Mononuclear cell (primary cell): ENCODE results near the gene POLR3E. TPM values are rescaled to one million over a fixed set of nuclear protein-coding genes. Genes with fewer than 3 reads are reported as not detected.

ENCODE experiments used
- H3K27me3 ChIP-seq: 2 replicates; pipeline ENCODE4 v1.6.0; 2011; ENCODE audit warnings: low read length, control low read depth; ENCODE audit not compliant: insufficient read depth
- H3K4me1 ChIP-seq: 2 replicates; pipeline ENCODE4 v1.5.1; 2011; ENCODE audit warnings: mild to moderate bottlenecking, low read length, control low read depth; ENCODE audit not compliant: insufficient read depth
- H3K4me3 ChIP-seq: 2 replicates; pipeline ENCODE4 v1.5.1; 2011; ENCODE audit warnings: mild to moderate bottlenecking, low read length, moderate library complexity
- H3K9me3 ChIP-seq: 2 replicates; pipeline ENCODE4 v1.5.1; 2011; ENCODE audit warnings: low read depth, mild to moderate bottlenecking, control low read depth, low read length
- total RNA-seq: library from RNA; depleted of rRNA; stranded (reverse); fragments of >200 nt; gene quantifications from one replicate; pipeline ENCODE4 v1.2.3, GENCODE V29; 2012

The POLR3E gene
- total RNA-seq, 1 donor: 112 TPM

DNA sequence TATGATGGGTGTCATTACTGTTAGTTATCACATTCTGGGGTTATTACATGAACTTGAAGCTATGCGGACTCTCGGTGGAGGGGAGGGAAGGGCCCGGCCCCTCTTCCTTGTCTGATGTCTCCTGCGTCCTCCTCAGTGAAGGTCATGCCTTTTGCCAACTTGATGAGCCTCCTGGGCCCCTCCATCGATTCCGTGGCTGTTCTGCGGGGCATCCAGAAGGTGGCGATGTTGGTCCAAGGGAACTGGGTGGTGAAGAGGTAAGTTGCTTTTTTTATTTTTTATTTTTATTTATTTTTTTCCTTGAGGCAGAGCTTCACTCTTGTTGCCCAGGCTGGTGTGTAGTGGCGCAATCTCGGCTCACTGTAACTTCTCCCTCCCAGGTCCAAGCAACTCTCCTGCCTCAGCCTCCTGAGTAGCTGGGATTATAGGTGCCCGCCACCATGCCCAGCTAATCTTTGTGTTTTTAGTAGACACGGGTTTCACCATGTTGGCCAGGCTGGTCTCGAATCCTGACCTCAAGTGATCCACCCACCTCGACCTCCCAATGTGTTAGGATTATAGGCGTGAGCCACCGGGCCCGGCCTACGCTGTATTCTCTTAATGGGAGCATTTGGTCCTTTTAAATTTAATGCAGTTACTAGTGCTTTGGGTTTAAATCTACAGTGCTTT lies 21.6 kb downstream of the POLR3E start:
- no peaks in the 10 kb centered on the region for H3K4me1 ChIP-seq
- no peaks in the 10 kb centered on the region for H3K9me3 ChIP-seq
- no peaks in the 10 kb centered on the region for H3K27me3 ChIP-seq
- no peak overlapping the region for H3K4me3 ChIP-seq

DNA sequence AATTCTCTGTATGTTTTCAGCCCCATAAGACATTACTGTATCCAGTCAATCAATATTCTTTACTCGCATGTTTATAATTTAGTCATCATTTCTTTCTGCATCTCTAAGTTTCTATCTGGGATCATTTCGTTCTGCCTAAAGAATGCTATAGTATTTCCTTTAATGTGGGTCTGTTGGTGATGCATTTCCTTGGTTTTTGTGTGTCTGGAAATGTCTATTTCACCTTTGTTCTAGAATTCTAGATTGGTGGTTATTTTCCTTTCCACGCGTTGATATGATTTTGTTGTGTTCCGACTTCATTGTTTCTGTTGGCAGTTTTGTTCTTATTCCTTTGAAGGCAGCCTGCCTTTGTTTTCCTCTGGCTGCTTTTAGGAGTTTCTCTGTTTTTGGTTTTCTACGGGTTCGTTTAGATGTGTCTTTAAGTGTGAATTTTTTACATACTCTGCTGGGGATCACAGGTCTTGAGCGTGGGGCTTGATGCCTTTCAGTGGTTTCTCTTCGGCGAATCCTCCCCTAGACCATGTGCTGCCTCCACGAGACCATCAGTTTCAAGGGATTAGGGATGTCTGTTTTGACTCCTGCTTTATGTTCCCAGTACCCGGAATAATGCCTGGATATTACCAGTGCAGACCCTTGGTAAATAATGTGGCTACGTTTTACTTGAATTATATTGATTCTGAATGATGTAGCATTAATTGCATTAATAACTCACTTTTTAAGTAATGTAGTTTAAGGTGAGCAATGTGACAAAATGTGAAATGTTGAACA lies 23.5 kb downstream of the POLR3E start:
- Histone ChIP-seq H3K4me1 (no peaks in the 10 kb centered on the region), H3K27me3 (no peaks in the 10 kb centered on the region), H3K9me3 (no peaks in the 10 kb centered on the region), H3K4me3 (no peak overlapping the region)

DNA sequence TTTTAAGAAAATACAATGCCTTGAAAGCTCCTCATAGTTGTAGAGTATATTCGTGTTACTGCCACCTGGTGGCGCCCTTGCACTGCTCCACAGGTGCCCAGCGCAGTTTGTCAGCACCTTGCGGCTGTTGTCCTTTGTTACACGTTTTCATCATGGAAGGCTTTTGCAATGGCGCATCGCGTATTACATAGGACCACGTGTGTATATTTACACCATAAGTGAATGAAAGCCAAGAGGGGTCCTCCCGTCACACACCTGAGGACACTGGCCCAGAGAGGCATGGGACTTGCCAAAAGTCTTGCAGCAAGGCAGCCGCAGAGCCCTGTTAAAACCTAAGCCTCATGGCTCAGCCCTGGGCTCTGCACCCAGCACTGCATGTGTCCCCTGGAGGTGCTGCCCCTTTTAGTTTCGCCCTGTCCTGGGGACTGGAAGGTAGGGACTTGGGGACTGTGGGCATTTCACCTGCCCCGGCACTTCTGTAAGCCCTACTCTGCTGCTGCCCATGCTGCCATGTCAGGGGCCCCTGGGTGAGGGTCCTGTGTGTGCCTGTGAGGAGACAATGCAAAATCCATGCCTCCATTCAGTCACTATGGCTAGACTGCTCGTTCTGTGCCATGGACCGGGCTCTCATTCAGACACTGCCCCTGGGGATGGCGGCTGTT lies 24.3 kb downstream of the POLR3E start:
- Histone ChIP-seq H3K27me3 (no peaks in the 10 kb centered on the region), H3K9me3 (no peaks in the 10 kb centered on the region), H3K4me1 (no peaks in the 10 kb centered on the region), H3K4me3 (no peak overlapping the region)

DNA sequence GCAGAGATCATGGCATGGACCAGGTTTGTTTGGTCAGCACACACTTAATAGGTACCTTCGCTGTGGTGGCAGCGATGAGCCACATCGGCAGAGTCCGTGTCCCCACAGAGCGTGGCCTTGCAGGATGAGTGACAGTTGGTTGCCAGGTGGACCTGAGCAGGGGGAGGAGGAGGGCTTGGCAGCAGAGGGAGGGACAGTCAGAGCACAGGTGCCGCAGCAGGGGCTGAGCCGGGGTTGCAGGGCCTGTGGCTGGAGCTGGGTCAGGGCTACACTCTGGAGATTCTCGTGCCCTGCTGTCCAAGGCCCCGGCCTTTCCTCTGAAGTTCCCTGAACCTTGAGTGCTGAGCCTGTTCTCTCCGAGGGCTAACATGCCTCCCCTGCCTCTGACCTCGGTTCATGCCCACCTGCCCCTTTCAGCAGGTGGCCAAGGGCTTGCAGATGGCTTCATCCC lies 24.8 kb downstream of the POLR3E start:
- Histone ChIP-seq H3K4me1 (no peaks in the 10 kb centered on the region), H3K27me3 (no peaks in the 10 kb centered on the region), H3K9me3 (no peaks in the 10 kb centered on the region), H3K4me3 (no peak overlapping the region)

DNA sequence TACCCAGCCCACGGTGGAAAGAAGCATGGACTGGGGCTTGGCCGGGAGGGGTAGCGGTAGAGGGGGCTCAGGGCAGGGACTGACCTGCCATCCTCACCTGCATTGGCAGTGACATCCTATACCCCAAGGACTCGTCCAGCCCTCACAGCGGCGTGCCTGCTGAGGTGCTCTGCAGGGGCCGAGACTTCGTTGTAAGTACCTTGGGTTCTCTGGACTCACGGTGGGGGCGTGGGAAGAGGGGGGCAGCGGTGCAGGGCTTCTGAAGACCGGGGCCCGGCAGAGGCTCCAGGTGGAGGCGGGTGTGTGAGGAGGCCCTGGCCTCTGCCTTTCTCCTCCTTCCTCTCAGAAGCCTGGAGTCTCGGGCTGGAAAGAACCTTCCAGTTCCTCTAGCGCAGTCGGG lies 25.5 kb downstream of the POLR3E start:
- Histone ChIP-seq H3K9me3 (no peaks in the 10 kb centered on the region), H3K4me3 (no peak overlapping the region), H3K4me1 (no peaks in the 10 kb centered on the region), H3K27me3 (no peaks in the 10 kb centered on the region)

DNA sequence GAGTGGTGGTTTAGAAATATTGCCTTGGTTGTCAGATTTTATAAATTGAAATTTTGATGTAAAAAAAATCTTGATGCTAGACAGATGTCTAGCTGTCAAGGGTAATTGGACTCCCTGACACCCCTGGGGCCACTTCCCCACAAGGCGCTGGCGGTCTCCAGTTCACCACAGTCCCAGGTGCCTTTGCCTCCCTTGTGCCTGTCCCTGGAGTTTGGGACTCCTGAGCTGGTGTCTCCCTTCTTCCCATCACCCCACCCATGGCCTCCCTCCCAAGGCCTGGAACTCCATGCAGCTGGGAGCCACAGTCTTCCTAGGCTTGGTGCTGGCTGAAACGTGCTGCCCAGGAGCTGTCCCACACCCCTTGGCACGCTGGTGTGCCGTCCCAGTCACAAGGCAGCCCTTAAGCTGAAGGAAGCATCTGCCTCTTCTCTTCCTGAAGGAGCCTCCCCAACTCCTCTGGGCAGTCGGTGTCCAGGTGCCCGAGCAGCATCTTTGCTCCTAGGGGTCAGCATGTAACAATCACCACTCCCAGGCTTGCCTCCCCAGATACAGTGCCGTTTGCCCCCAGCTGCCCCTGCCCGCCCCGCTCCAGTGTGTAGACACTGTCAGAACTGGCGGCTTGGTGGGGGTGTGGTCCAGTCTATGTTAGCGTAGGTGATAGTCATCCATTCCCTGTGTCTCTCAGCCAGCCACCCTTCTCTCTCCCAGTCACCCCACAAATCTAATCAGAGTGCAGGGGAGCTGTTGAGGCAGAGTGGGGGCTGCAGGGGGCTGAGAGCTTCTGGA lies 26.2 kb downstream of the POLR3E start:
- H3K27me3 ChIP-seq: no peaks in the 10 kb centered on the region
- H3K4me3 ChIP-seq: no peak overlapping the region

DNA sequence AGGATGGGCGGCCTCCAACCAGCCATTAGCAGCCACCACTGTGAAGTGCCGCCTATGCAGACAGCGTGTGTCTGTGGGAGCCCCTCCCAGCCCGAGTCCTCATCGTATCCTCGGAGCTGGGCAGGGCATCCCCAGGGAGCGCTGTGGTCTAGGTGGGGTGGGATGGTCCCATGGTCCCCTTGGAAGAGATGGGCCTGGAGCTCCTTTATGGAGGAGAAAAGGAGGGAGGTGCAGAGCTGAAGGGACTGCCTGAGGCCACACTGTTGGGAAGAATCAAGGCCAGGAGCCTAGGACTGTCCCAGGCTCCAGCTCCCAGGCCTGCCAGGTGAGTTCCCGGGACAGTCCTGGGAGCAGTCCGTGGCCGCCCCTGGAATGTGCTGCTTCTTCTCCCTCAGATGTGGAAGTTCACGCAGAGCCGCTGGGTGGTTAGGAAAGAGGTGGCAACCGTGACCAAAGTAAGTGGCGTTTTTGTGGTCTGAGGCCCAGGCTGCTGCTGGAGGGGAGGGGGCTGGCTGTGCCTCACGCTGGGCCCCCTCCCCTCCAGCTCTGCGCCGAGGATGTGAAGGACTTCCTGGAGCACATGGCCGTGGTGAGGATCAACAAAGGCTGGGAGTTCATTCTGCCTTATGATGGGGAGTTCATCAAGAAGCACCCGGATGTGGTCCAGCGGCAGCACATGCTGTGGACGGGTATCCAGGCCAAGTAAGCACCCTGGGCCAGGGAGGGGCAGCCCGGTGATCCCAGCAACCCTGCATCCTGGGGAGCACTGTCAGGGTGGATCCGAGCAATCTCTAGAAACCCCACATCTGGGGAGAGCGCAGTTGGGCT lies 27.0 kb downstream of the POLR3E start:
- H3K4me1 ChIP-seq: no peaks in the 10 kb centered on the region
- no peaks in the 10 kb centered on the region for H3K27me3 ChIP-seq
- H3K9me3 ChIP-seq: no peaks in the 10 kb centered on the region
- no peak overlapping the region for H3K4me3 ChIP-seq

More for the DNA sequence above, 26.2 kb downstream of the POLR3E start:
- Histone ChIP-seq H3K9me3 (no peaks in the 10 kb centered on the region), H3K4me1 (no peaks in the 10 kb centered on the region)

DNA sequence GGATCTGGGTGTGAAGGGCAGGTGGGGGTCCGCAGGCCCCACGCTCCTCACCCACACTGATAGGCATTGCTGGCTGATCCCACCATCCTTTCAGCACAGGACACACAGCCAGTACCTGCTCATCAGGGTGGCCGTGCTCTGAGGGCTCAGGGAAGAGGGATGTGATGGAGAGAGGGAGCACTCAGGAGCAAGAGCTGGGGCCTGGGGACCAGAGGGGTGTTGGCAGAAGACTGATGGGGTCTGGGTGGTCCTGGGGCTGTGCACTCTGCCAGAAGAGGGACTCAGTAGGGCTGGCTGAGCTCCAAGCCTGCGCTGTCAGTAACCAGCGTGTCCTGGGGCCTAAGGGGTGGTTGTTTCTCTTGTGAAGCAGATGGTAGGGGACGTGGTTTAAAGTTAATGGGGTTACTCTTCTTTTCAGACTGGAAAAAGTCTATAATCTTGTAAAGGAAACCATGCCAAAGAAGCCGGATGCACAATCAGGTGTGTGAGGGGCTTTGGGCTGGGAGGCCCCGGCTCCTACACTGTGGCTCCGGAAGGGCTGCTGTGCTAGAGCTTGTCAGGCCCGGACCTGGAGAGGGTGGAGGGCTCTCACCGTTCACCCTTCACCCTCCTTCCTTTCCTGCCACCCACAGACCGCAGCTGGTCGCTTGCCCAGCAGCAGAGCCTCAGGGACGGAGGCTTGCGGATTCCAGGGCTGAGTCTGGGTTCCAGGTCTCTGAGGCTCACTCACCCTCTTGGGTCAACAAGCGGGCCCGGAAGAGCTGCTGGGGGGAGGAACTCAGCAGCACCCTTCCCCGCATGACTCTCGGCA lies 27.8 kb downstream of the POLR3E start:
- Histone ChIP-seq H3K27me3 (no peaks in the 10 kb centered on the region), H3K4me1 (peaks cover 1% of the 10 kb centered on the region), H3K9me3 (no peaks in the 10 kb centered on the region)

DNA sequence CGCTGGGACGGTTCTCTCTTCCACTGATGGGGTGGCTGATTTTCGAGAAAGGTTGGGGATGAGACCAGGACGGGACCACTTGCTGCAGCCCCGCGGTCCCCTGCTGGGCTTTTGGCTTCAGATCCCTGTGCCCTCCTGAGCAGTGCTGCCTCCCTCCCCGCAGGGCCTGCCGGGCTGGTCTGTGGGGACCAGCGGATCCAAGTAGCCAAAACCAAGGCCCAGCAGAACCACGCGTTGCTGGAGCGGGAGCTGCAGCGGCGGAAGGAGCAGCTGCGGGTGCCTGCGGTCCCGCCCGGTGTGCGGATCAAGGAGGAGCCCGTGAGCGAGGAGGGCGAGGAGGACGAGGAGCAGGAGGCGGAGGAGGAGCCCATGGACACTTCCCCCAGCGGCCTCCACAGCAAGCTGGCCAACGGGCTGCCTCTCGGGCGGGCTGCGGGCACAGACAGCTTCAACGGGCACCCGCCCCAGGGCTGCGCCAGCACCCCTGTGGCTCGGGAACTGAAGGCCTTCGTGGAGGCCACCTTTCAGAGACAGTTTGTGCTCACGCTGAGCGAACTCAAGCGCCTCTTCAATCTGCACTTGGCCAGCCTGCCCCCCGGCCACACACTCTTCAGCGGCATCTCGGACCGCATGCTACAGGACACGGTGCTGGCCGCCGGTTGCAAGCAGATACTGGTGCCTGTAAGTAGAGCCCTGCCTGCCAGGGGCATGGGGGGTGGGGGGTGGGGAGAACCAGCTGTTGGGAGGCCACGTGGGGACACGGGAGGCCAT lies 28.6 kb downstream of the POLR3E start:
- Histone ChIP-seq H3K27me3 (no peaks in the 10 kb centered on the region), H3K9me3 (no peaks in the 10 kb centered on the region), H3K4me1 (peaks cover 6% of the 10 kb centered on the region), H3K4me3 (no peak overlapping the region)

More for the DNA sequence above, 27.8 kb downstream of the POLR3E start:
- H3K4me3 ChIP-seq: no peak overlapping the region

DNA sequence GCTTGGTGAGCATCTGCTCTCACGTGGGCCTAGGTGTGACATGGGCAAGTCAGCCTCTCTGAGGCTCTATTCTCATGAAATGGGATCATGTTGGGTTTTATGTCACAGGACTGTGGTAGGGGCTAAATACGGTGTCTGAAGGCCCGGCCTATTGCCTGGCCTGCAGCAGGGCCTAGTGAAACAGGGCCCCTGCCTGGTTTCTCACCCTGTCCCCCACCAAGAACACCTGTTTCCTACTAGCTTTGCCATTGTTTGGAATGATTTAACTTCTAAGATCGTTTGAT lies 29.1 kb downstream of the POLR3E start:
- Histone ChIP-seq H3K27me3 (no peaks in the 10 kb centered on the region), H3K4me1 (peaks cover 6% of the 10 kb centered on the region), H3K9me3 (no peaks in the 10 kb centered on the region), H3K4me3 (no peak overlapping the region)

DNA sequence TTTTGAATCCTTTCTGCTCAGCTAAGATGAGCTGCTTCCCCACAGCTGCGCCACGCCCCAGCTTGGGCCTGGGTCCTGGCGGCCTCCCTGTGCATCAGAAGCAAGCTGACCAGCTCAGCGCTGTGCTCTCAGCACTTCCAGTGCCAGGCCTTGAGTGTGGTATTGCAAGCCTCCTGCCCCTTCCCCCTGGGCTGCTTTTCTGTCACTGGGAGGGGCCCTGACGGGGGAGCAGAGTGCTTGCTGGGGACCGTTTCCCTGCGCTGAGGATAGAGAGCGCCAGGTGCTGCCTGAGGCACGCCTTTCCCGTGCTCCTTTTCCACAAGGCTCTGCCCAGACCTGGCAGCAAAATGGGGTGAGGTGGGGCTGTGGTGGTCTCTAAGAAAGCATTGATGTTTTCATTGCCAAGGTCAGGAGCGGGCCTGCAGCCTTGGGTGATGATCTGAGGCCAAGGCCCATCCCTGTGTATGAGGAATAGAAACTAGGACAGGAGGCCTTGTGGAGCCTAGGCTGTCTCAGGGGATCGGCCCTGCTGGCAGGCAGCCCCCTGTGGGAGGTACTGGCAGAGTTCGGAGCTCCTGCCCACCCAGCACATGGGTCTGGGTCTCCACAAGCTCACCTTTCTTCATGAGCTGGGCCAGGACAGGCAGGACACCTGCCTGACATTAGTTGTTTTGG lies 29.7 kb downstream of the POLR3E start:
- peaks cover 6% of the 10 kb centered on the region for H3K4me1 ChIP-seq
- H3K4me3 ChIP-seq: no peak overlapping the region
- no peaks in the 10 kb centered on the region for H3K27me3 ChIP-seq
- H3K9me3 ChIP-seq: no peaks in the 10 kb centered on the region

DNA sequence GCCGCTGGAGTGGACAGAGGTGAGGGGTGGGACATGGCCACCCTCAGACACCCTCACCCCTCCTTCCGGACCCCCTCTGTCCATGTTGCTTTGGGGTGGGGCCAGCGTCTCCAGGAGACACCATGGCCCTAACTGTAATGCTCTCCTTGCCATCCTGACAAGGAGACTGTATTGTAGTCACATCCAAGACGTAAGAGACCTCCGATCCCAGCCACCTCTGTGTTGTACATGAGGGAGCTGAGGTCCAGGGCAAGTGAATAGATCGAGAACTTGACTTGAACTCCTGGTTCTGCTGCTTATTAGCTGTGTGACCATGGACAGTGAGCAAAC lies 30.2 kb downstream of the POLR3E start:
- H3K4me3 ChIP-seq: no peak overlapping the region

More for the DNA sequence above, 30.2 kb downstream of the POLR3E start:
- H3K9me3 ChIP-seq: no peaks in the 10 kb centered on the region
- peaks cover 6% of the 10 kb centered on the region for H3K4me1 ChIP-seq
- no peaks in the 10 kb centered on the region for H3K27me3 ChIP-seq
